Activated CD8-positive, alpha-beta T cell treated with anti-CD3 and anti-CD28 coated beads for 36 hours (primary cell): ENCODE results near the gene STEEP1. TPM values are rescaled to one million over a fixed set of nuclear protein-coding genes. Genes with fewer than 3 reads are reported as not detected.

Experiments used
- ATAC-seq: fragments of 200-7000 bp; cut with Tn5 transposase; one replicate; pipeline ENCODE4 v1.10.0; 2021; ENCODE audit warnings: mild to moderate bottlenecking, moderate library complexity
- CTCF ChIA-PET: fragments of 350-600 bp; sonication (Branson Sonifier 250); formaldehyde crosslinking; loops from one replicate; lab custom pipeline; 2021; ENCODE audit warnings: antibody characterized with exemption; lab: Charles Lee
- POLR2A ChIA-PET: fragments of 350-600 bp; sonication (Branson Sonifier 250); formaldehyde crosslinking; loops from one replicate; lab custom pipeline; 2021; ENCODE audit warnings: antibody characterized with exemption; lab: Charles Lee
- DNase-seq: peaks from one replicate; pipeline ENCODE4 v3.0.0-alpha.2; 2020
- H3K27ac Mint-ChIP-seq: one replicate; pipeline ENCODE4 v1.8.0; 2021; ENCODE audit warnings: mild to moderate bottlenecking, mixed read lengths
- H3K27me3 Mint-ChIP-seq: one replicate; pipeline ENCODE4 v1.8.0; 2021; ENCODE audit warnings: mixed read lengths
- H3K36me3 Mint-ChIP-seq: one replicate; pipeline ENCODE4 v1.8.0; 2021; ENCODE audit warnings: low read depth, mixed read lengths
- H3K4me1 Mint-ChIP-seq: one replicate; pipeline ENCODE4 v1.8.0; 2021; ENCODE audit warnings: low read depth, mixed read lengths
- H3K4me3 Mint-ChIP-seq: one replicate; pipeline ENCODE4 v1.8.0; 2021; ENCODE audit warnings: mild to moderate bottlenecking, moderate library complexity, mixed read lengths
- H3K9me3 Mint-ChIP-seq: one replicate; pipeline ENCODE4 v1.8.0; 2021; ENCODE audit warnings: mixed read lengths
- CTCF ChIP-seq: fragments of 200-600 bp; IDR thresholded peaks from one replicate; pipeline ENCODE4 v1.8.0; 2022; ENCODE audit warnings: antibody characterized with exemption, mild to moderate bottlenecking
- intact Hi-C: fragments of 100-400 bp; cut with micrococcal nuclease; formaldehyde crosslinking; loops from one replicate; pipeline ENCODE4 v1.10.0; 2022
- total RNA-seq, 2 experiments: library from RNA; stranded (reverse); gene quantifications; one replicate each; pipeline ENCODE4 v1.2.3, GENCODE V29; 2021

Gene STEEP1
- total RNA-seq, 2 experiments from 2014 or later, result 18.2 to 19.2 TPM

GRCh38 chrX:119539872-119540271 lies 25.3 kb downstream of the STEEP1 start:
- intact Hi-C loops, result no loop called here
- H3K27ac Mint-ChIP-seq, result no peak overlapping the region
- no peaks in the 10 kb centered on the region for H3K9me3 Mint-ChIP-seq
- H3K4me3 Mint-ChIP-seq, result no peak overlapping the region
- POLR2A ChIA-PET, result no interaction called here
- DNase-seq, result peak; percentile 39
- H3K27me3 Mint-ChIP-seq, result no peaks in the 10 kb centered on the region
- no peaks in the 10 kb centered on the region for H3K4me1 Mint-ChIP-seq
- TF ChIP-seq CTCF, result no peak
- peaks cover 5% of the 10 kb centered on the region for H3K36me3 Mint-ChIP-seq
- ATAC-seq, result no peak
- CTCF ChIA-PET, result no interaction called here

- no peaks in the 10 kb centered on the region for H3K27me3 Mint-ChIP-seq
- no peak for TF ChIP-seq CTCF
- H3K4me1 Mint-ChIP-seq, result no peaks in the 10 kb centered on the region
- H3K9me3 Mint-ChIP-seq, result no peaks in the 10 kb centered on the region
- intact Hi-C loops, result no loop called here
- ChIA-PET POLR2A (no interaction called here), CTCF (interaction anchor here (0.9 kb wide), 1 partner anchor 21 kb away, joined by 3 read pairs; no protein-coding TSS in a partner anchor)
- no peak overlapping the region for H3K4me3 Mint-ChIP-seq
- peaks cover 5% of the 10 kb centered on the region for H3K36me3 Mint-ChIP-seq
- no peak for DNase-seq
- ATAC-seq, result no peak
- H3K27ac Mint-ChIP-seq, result no peak overlapping the region
Measured at GRCh38 chrX:119537487-119537886, 27.7 kb downstream of the STEEP1 start.

- no peak for DNase-seq
- Mint-ChIP-seq H3K4me1 (no peaks in the 10 kb centered on the region), H3K9me3 (no peaks in the 10 kb centered on the region), H3K4me3 (no peak overlapping the region), H3K27ac (no peak overlapping the region), H3K36me3 (no peaks in the 10 kb centered on the region), H3K27me3 (no peaks in the 10 kb centered on the region)
- no peak for ATAC-seq
- CTCF ChIA-PET, result no interaction called here
- intact Hi-C loops, result no loop called here
- TF ChIP-seq CTCF, result no peak
- POLR2A ChIA-PET, result no interaction called here
Measured at GRCh38 chrX:119529345-119530276, 35.6 kb downstream of the STEEP1 start.

GRCh38 chrX:119523664-119524184 lies 41.5 kb downstream of the STEEP1 start:
- Mint-ChIP-seq H3K9me3 (no peaks in the 10 kb centered on the region), H3K4me1 (no peaks in the 10 kb centered on the region), H3K36me3 (no peaks in the 10 kb centered on the region), H3K27ac (no peak overlapping the region), H3K4me3 (no peak overlapping the region), H3K27me3 (no peaks in the 10 kb centered on the region)
- ATAC-seq (no peak), DNase-seq (no peak)
- POLR2A ChIA-PET, result interaction anchor here (1.1 kb wide), 1 partner anchor 96 kb away, joined by 3 read pairs; no protein-coding TSS in a partner anchor
- TF ChIP-seq CTCF, result no peak
- intact Hi-C loops, result no loop called here
- CTCF ChIA-PET, result no interaction called here

- intact Hi-C loops, result no loop called here
- peaks cover 2% of the 10 kb centered on the region for H3K4me1 Mint-ChIP-seq
Measured at GRCh38 chrX:119521246-119521645, 44.0 kb downstream of the STEEP1 start.

More at GRCh38 chrX:119521246-119521645, 44.0 kb downstream of the STEEP1 start:
- CTCF ChIA-PET, result no interaction called here
- Mint-ChIP-seq H3K27ac (no peak overlapping the region), H3K27me3 (no peaks in the 10 kb centered on the region), H3K36me3 (no peaks in the 10 kb centered on the region), H3K4me3 (no peak overlapping the region), H3K9me3 (no peaks in the 10 kb centered on the region)
- POLR2A ChIA-PET, result no interaction called here
- no peak for TF ChIP-seq CTCF
- DNase-seq, result no peak
- ATAC-seq, result no peak
